GM06990 (cell line): Measurements from ENCODE around the gene PTPRN2.

ENCODE experiments used
- DNase-seq: peaks from one replicate; pipeline ENCODE4 v3.0.0-alpha.2; 2011; ENCODE audit not compliant: insufficient read length; ENCODE audit errors: extremely low read depth
- H3K27me3 ChIP-seq: replicated peaks from 2 replicates; pipeline ENCODE4 v1.6.0; 2011; ENCODE audit warnings: low read length; ENCODE audit not compliant: control insufficient read depth, insufficient read depth
- H3K36me3 ChIP-seq: 2 replicates; pipeline ENCODE4 v1.5.1; 2011; ENCODE audit warnings: low read length; ENCODE audit not compliant: control insufficient read depth, insufficient read depth
- H3K4me3 ChIP-seq: replicated peaks from 2 replicates; pipeline ENCODE4 v1.5.1; 2011; ENCODE audit warnings: low read depth, mild to moderate bottlenecking, control low read depth, low read length
- TF ChIP-seq, protein P1 (sequence below): IDR thresholded peaks from 2 replicates; pipeline ENCODE4 v1.5.1; 2011; ENCODE audit warnings: low read length, control low read depth, mild to moderate bottlenecking, inconsistent platforms; ENCODE audit not compliant: insufficient read depth, poor library complexity, severe bottlenecking

PTPRN2 gene

DNA sequence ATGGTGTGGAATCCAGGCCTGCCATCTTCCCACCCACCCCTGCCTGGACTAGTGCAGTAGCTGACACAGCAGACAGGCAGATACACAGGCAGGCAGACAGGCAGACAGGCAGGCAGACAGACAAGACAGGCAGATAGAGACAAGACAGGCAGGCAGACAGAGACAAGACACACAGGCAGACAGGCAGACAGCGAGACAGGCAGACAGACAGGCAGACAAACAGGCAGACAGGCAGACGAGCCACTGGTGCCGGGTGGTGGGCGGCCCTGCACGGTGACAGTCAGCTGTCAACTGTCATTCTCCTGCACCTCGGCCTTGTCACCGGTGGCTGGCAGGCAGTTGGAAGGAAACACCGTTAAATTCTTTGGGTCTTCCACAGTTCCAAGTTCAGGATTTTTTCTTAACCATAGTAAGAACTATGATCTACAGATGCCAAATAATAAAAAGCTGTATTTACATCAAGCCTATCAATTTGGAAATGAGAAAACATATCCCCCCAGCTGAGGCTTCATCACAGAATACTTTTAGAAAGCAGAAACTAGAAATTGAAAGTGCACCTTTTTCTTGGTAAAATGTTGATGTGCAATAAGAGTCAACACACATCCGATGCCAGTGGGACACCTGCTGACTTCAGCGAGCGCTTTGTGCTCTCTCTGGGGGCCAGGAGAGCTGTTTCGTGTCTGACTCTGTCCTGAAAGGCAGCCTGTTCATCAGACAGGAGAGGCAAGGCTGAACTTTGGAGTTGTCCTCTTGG, 1000.4 kb downstream of the PTPRN2 start:
- Histone ChIP-seq H3K4me3 (no peak overlapping the region), H3K36me3 (no peaks in the 10 kb centered on the region), H3K27me3 (no peaks in the 10 kb centered on the region; the same call in 1 of the 2 replicates)
- DNase-seq: no peak
- TF ChIP-seq, protein P1, sequence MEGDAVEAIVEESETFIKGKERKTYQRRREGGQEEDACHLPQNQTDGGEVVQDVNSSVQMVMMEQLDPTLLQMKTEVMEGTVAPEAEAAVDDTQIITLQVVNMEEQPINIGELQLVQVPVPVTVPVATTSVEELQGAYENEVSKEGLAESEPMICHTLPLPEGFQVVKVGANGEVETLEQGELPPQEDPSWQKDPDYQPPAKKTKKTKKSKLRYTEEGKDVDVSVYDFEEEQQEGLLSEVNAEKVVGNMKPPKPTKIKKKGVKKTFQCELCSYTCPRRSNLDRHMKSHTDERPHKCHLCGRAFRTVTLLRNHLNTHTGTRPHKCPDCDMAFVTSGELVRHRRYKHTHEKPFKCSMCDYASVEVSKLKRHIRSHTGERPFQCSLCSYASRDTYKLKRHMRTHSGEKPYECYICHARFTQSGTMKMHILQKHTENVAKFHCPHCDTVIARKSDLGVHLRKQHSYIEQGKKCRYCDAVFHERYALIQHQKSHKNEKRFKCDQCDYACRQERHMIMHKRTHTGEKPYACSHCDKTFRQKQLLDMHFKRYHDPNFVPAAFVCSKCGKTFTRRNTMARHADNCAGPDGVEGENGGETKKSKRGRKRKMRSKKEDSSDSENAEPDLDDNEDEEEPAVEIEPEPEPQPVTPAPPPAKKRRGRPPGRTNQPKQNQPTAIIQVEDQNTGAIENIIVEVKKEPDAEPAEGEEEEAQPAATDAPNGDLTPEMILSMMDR: no peak

DNA sequence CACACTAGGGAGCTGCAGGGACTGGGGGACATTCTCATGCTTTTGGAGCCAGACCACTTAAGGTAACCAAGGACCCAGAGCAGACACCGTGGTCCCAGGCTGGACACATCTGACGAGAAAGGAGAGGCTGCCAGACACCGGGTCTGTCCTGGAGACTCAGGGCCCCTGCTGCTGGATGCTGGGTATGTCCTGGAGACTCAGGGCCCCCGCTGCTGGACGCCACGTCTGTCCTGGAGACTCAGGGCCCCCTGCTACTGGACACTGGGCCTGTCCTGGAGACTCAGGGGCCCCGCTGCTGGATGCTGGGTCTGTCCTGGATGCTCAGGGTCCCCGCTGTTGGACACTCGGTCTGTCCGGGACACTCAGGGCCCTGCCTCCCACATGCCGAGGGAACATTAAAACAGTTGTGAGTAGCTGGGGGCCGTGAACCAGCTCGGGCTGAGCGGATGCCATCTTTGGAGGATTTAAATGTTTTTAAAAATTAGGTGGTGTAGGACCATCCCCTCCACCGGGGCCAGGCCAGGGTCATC, 1001.1 kb downstream of the PTPRN2 start:
- Histone ChIP-seq H3K4me3 (no peak overlapping the region), H3K36me3 (no peaks in the 10 kb centered on the region), H3K27me3 (no peaks in the 10 kb centered on the region; the same call in 1 of the 2 replicates)
- no peak for DNase-seq
- TF ChIP-seq, protein P1: no peak

DNA sequence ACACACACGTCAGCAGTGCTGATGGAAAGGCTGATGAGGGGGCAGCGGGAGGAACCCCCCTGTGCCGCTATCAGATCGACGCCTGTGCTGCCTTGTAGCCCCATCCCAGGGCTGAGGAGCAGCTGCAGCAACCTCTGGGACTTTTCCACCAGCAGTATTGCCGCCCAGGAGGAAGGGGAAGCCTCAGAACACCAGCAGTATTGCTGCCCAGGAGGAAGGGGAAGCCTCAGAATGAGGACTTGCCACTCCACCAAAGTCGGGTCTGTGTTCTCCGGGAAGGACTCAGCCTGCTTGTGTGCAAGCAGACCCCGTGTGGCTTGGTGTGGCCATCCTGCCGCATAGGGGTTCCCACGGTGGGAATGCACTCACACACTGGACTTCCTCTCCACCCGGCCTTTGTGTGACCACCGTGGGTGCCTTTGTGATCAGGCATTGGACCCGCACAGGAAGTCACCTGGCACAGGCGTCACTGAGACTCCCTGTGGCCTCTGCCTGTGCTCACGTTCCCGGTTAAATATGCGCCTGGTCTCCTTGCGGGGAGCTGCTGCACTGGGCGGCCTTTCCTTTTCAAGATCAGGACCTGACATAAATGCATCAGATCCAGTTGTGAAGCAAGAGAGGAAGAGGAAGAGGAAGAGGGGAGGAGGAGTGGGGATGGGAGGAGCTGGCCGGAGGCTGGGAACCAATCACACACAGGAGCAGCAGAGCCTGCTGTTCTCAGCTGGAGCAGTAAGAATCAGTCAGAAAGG, 1002.3 kb downstream of the PTPRN2 start:
- H3K36me3 ChIP-seq: no peaks in the 10 kb centered on the region
- DNase-seq: no peak
- TF ChIP-seq, protein P1: no peak
- H3K27me3 ChIP-seq: no peaks in the 10 kb centered on the region; the same call in 1 of the 2 replicates
- H3K4me3 ChIP-seq: no peak overlapping the region

DNA sequence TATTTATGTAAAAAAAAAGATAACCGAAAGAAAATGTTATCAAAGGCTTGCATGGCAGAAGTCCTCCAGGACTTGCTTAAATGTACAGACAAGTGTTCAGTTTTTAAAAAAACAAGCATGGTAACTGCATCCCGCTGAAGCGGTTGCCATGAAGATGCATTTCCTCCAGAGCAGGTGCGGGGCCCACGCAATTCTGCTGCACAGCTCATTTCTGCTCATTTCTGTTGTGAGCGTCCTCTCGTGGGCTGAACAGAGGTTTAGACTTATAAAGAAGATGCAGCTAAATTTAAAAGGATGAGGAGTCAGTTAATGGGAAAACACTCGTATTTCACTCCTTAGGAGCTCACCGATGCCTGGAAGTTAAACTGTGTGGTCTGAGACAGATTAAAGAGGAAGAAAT, 1003.2 kb downstream of the PTPRN2 start:
- DNase-seq: no peak
- TF ChIP-seq, protein P1: no peak
- H3K36me3 ChIP-seq: no peaks in the 10 kb centered on the region
- no peaks in the 10 kb centered on the region; the same call in 1 of the 2 replicates for H3K27me3 ChIP-seq
- H3K4me3 ChIP-seq: no peak overlapping the region

DNA sequence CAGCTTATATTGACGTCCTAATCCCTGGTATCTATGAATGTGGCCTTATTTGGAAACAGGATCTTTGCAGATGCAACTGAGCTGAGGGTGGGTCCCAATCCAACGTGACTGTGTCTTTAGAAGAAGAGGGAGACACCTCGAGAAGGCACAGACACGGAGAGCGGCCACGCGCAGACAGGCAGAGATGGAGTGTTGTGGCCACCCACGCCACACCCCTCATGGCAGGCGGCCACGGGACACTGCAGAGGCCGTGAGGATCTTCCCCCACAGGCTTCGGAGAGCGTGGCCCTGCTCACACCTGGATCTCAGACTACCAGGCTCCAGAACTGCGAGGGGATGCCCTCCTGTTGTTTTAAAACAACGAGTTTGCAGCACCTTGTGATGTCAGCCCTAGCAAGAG, 1005.9 kb downstream of the PTPRN2 start:
- TF ChIP-seq, protein P1: no peak
- Histone ChIP-seq H3K4me3 (no peak overlapping the region), H3K27me3 (no peaks in the 10 kb centered on the region; the same call in 1 of the 2 replicates), H3K36me3 (no peaks in the 10 kb centered on the region)
- no peak for DNase-seq
